Endothelial cell of umbilical vein (primary cell): ENCODE measurements around the gene ATXN1. TPM values are rescaled to one million over a fixed set of nuclear protein-coding genes. Genes with fewer than 3 reads are reported as not detected.

Experiments used
- BruUV-seq: library from RNA; stranded (reverse); fragments of 400-500 nt; replicated peaks from 2 replicates; lab custom pipeline; 2021; lab: Mats Ljungman, UMichigan
- CTCF ChIA-PET: fragments of 300-600, 350-600 bp; sonication (Branson Sonifier 250); formaldehyde crosslinking; loops from one replicate; lab custom pipeline; 2021; ENCODE audit warnings: antibody characterized with exemption, inconsistent platforms; lab: Charles Lee
- POLR2A ChIA-PET: fragments of 300-600, 350-600 bp; sonication (Branson Sonifier 250); formaldehyde crosslinking; loops from one replicate; lab custom pipeline; 2021; ENCODE audit warnings: antibody characterized with exemption, inconsistent platforms; lab: Charles Lee
- DNase-seq: peaks from one replicate; pipeline ENCODE4 v3.0.0-alpha.2; 2011; ENCODE audit warnings: low read depth, low spot score
- FAIRE-seq: peaks from 2 replicates; lab custom pipeline; 2011; peaks lifted over from hg19 to GRCh38; lab: Jason Lieb, UNC
- H2AFZ ChIP-seq: 2 replicates; pipeline ENCODE4 v1.6.0; 2012; ENCODE audit warnings: low read depth, low read length, control low read depth, inconsistent platforms
- H3K27ac ChIP-seq: 2 replicates; pipeline ENCODE4 v1.5.1; 2011; ENCODE audit warnings: low read depth, mild to moderate bottlenecking, control low read depth, low read length, moderate library complexity; ENCODE audit not compliant: insufficient read depth
- H3K27me3 ChIP-seq, 2 experiments: 2 replicates each; pipeline versions ENCODE4 v1.6.0 to v1.6.1; 2011; ENCODE audit warnings: low read length in 2 of 2, mixed read lengths in 1 of 2; ENCODE audit not compliant: control insufficient read depth in 2 of 2, insufficient read depth in 2 of 2
- H3K36me3 ChIP-seq, 2 experiments: 2 replicates in 1 of 2; 3 replicates in 1 of 2; pipeline ENCODE4 v1.5.1; 2011; ENCODE audit warnings: low read length in 2 of 2, mild to moderate bottlenecking in 1 of 2, moderate library complexity in 1 of 2; ENCODE audit not compliant: control insufficient read depth in 2 of 2, insufficient read depth in 2 of 2; ENCODE audit errors: extremely low read depth in 1 of 2
- H3K4me1 ChIP-seq: 3 replicates; pipeline ENCODE4 v1.5.1; 2011; ENCODE audit warnings: mild to moderate bottlenecking, low read length; ENCODE audit not compliant: control insufficient read depth, insufficient read depth; ENCODE audit errors: extremely low read depth
- H3K4me2 ChIP-seq: 2 replicates; pipeline ENCODE4 v1.6.1; 2011; ENCODE audit warnings: low read length, control low read depth, mixed read lengths; ENCODE audit not compliant: insufficient read depth
- H3K4me3 ChIP-seq, 3 experiments: fragments of 200-600 bp in 1 of 3; sonication (generic), shearing (Covaris generic) in 1 of 3; replicated peaks in 1 of 3; 2 replicates each; pipeline ENCODE4 v1.5.1; 2011 to 2016; ENCODE audit warnings: control low read depth in 3 of 3, low read length in 3 of 3, mild to moderate bottlenecking in 2 of 3, inconsistent platforms in 1 of 3, low read depth in 1 of 3, moderate library complexity in 1 of 3; ENCODE audit not compliant: insufficient read depth in 1 of 3
- H3K79me2 ChIP-seq: 2 replicates; pipeline ENCODE4 v1.6.0; 2012; ENCODE audit warnings: low read length, inconsistent platforms; ENCODE audit not compliant: control insufficient read depth, insufficient read depth
- H3K9ac ChIP-seq: replicated peaks from 2 replicates; pipeline ENCODE3; 2011; ENCODE audit warnings: low read length, control low read depth; ENCODE audit not compliant: insufficient read depth; ENCODE audit errors: extremely low read depth
- H3K9me1 ChIP-seq: replicated peaks from 3 replicates; pipeline ENCODE4 v1.6.0; 2011; ENCODE audit warnings: mild to moderate bottlenecking, low read length; ENCODE audit not compliant: control insufficient read depth, insufficient read depth; ENCODE audit errors: extremely low read depth
- H3K9me3 ChIP-seq: replicated peaks from 2 replicates; pipeline ENCODE4 v1.5.1; 2012; ENCODE audit warnings: low read length, inconsistent platforms; ENCODE audit not compliant: control insufficient read depth, insufficient read depth
- H4K20me1 ChIP-seq: replicated peaks from 2 replicates; pipeline ENCODE3; 2011; ENCODE audit warnings: mild to moderate bottlenecking, low read length; ENCODE audit not compliant: control insufficient read depth, insufficient read depth; ENCODE audit errors: extremely low read depth
- CTCF ChIP-seq, 2 donors: IDR thresholded peaks; 1 replicate in 1 of 2; 2 replicates in 1 of 2; pipeline ENCODE4 v1.5.1; 2011; ENCODE audit warnings: low read length in 2 of 2, mild to moderate bottlenecking in 2 of 2, moderate library complexity in 2 of 2, control low read depth in 1 of 2, inconsistent platforms in 1 of 2, low read depth in 1 of 2; ENCODE audit not compliant: insufficient read depth in 1 of 2; ENCODE audit errors: extremely low read depth in 1 of 2
- EZH2 ChIP-seq: IDR thresholded peaks from 2 replicates; pipeline ENCODE4 v1.6.1; 2012; ENCODE audit warnings: borderline replicate concordance, low read depth, mild to moderate bottlenecking, moderate library complexity, low read length, inconsistent platforms; ENCODE audit not compliant: severe bottlenecking
- FOS ChIP-seq: IDR thresholded peaks from 2 replicates; pipeline ENCODE4 v1.6.1; 2011; ENCODE audit warnings: mild to moderate bottlenecking, low read length, moderate library complexity, borderline replicate concordance; ENCODE audit not compliant: insufficient read depth
- GATA2 ChIP-seq: IDR thresholded peaks from 2 replicates; pipeline ENCODE4 v1.7.0; 2011; ENCODE audit warnings: low read depth, mild to moderate bottlenecking, moderate library complexity, mixed read lengths, low read length; ENCODE audit not compliant: insufficient read length, insufficient read depth
- JUN ChIP-seq: IDR thresholded peaks from 2 replicates; pipeline ENCODE4 v1.6.1; 2011; ENCODE audit warnings: borderline replicate concordance, low read depth; ENCODE audit not compliant: insufficient read length, insufficient read depth
- MYC ChIP-seq: IDR thresholded peaks from one replicate; pipeline ENCODE4 v1.6.1; 2011; ENCODE audit warnings: mild to moderate bottlenecking, low read depth, low read length
- POLR2A ChIP-seq: IDR thresholded peaks from 2 replicates; pipeline ENCODE4 v1.6.1; 2012; ENCODE audit warnings: low read depth, mild to moderate bottlenecking, control low read depth, low read length
- POLR2AphosphoS5 ChIP-seq: IDR thresholded peaks from 2 replicates; pipeline ENCODE4 v1.6.1; 2012; ENCODE audit warnings: low read depth, mild to moderate bottlenecking, control low read depth, low read length, moderate library complexity; ENCODE audit not compliant: insufficient read depth
- dilution Hi-C: fragments of 300-500 bp; cut with MboI; formaldehyde crosslinking; loops from one replicate; pipeline ENCODE4 v1.15.0; 2019; ENCODE audit warnings: low sequenced_read_pairs; ENCODE audit not compliant: extremely low pct_ligation_motif_present
- intact Hi-C: fragments of 100-400 bp; cut with micrococcal nuclease; formaldehyde crosslinking; loops from one replicate; pipeline ENCODE4 v1.10.0; 2022
- polyA plus RNA-seq, 4 experiments: library from polyadenylated mRNA; depleted of rRNA in 3 of 4; stranded (reverse) in 3 of 4; unstranded in 1 of 4; fragments of >200 nt; gene quantifications; 2 replicates each; pipeline versions ENCODE4 v1.2.1 to v1.2.3, GENCODE V29; 2011 to 2012; ENCODE audit warnings: missing spikeins in 1 of 4
- total RNA-seq: library from RNA; stranded (reverse); gene quantifications from 2 replicates; pipeline ENCODE4 v1.2.3, GENCODE V29; 2021
- TF ChIP-seq, protein P1 (sequence below): IDR thresholded peaks from 2 replicates; pipeline ENCODE4 v1.6.1; 2011; ENCODE audit not compliant: insufficient read depth, insufficient read length

ATXN1 gene
- total and polyA plus RNA-seq, 2 donors (not counting 3 experiments of a cell fraction or from before 2014, with no cell fraction given): 16.4 to 33.0 TPM

GRCh38 chr6:16306334-16306733 lies 454.9 kb downstream of the ATXN1 start:
- Histone ChIP-seq H3K4me3 (no peak overlapping the region), H3K9me3 (no peaks in the 10 kb centered on the region), H3K27me3 (no peaks in the 10 kb centered on the region), H3K9ac (no peak overlapping the region), H3K36me3 (peaks cover 0 to 2% of the 10 kb centered on the region in 2 experiments), H3K4me1 (peaks cover 6% of the 10 kb centered on the region), H2AFZ (no peak overlapping the region), H3K27ac (no peak overlapping the region), H3K4me2 (no peak overlapping the region), H3K79me2 (no peaks in the 10 kb centered on the region), H4K20me1 (no peaks in the 10 kb centered on the region), H3K9me1 (no peaks in the 10 kb centered on the region)
- TF ChIP-seq JUN (no peak), EZH2 (no peak), GATA2 (no peak), CTCF (IDR thresholded peaks at IDR 0.05; ENCODE audit: extremely low read depth in 1 of 2, insufficient read depth in 1 of 2, low read depth in 1 of 2, low read length in 2 of 2) (no peak), POLR2A (no peak), FOS (no peak), MYC (no peak), POLR2AphosphoS5 (no peak)
- TF ChIP-seq, protein P1, sequence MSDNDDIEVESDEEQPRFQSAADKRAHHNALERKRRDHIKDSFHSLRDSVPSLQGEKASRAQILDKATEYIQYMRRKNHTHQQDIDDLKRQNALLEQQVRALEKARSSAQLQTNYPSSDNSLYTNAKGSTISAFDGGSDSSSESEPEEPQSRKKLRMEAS: no peak
- dilution Hi-C loops (no loop called here), intact Hi-C loops (no loop called here)
- no peak for DNase-seq
- no TSS peak for BruUV-seq
- no peak for FAIRE-seq
- POLR2A ChIA-PET: no interaction called here
- CTCF ChIA-PET: interaction anchor here (0.6 kb wide), 1 partner anchor 18 kb away, joined by 3 read pairs; no protein-coding TSS in a partner anchor
